ENCODE data around the gene PCBD1. TPM values are rescaled to one million over a fixed set of nuclear protein-coding genes. Genes with fewer than 3 reads are reported as not detected.

The PCBD1 gene
- total RNA-seq, 1 donor: 23.7 TPM

GRCh38 chr10:70917635-70918034 is 29.3 kb upstream of the PCBD1 start:
- no peak for TF ChIP-seq CTCF (IDR thresholded peaks at IDR 0.05; ENCODE audit: insufficient read depth, low read length)
- DNase-seq (ENCODE audit: low read depth): no peak
- H3K4me3 ChIP-seq (ENCODE audit: low read depth, low read length): no peak overlapping the region

GRCh38 chr10:70917226-70917625 is 28.9 kb upstream of the PCBD1 start:
- DNase-seq (ENCODE audit: low read depth): no peak
- no peak overlapping the region for H3K4me3 ChIP-seq (ENCODE audit: low read depth, low read length)
- TF ChIP-seq CTCF (IDR thresholded peaks at IDR 0.05; ENCODE audit: insufficient read depth, low read length): no peak

GRCh38 chr10:70916241-70916640 is 27.9 kb upstream of the PCBD1 start:
- H3K4me3 ChIP-seq (ENCODE audit: low read depth, low read length): no peak overlapping the region
- TF ChIP-seq CTCF (IDR thresholded peaks at IDR 0.05; ENCODE audit: insufficient read depth, low read length): no peak
- no peak for DNase-seq (ENCODE audit: low read depth)

- no peak for DNase-seq (ENCODE audit: low read depth)
- H3K4me3 ChIP-seq (ENCODE audit: low read depth, low read length): no peak overlapping the region
- no peak for TF ChIP-seq CTCF (IDR thresholded peaks at IDR 0.05; ENCODE audit: insufficient read depth, low read length)
Observed at GRCh38 chr10:70915806-70916205, 27.4 kb upstream of the PCBD1 start.

- TF ChIP-seq CTCF (IDR thresholded peaks at IDR 0.05; ENCODE audit: insufficient read depth, low read length): no peak
- DNase-seq (ENCODE audit: low read depth): no peak
- no peak overlapping the region for H3K4me3 ChIP-seq (ENCODE audit: low read depth, low read length)
Observed at GRCh38 chr10:70915206-70915605, 26.8 kb upstream of the PCBD1 start.

- no peak overlapping the region for H3K4me3 ChIP-seq (ENCODE audit: low read depth, low read length)
- no peak for TF ChIP-seq CTCF (IDR thresholded peaks at IDR 0.05; ENCODE audit: insufficient read depth, low read length)
- DNase-seq (ENCODE audit: low read depth): no peak
Observed at GRCh38 chr10:70914316-70914864, 26.0 kb upstream of the PCBD1 start.

- no peak overlapping the region for H3K4me3 ChIP-seq (ENCODE audit: low read depth, low read length)
- DNase-seq (ENCODE audit: low read depth): no peak
- TF ChIP-seq CTCF (IDR thresholded peaks at IDR 0.05; ENCODE audit: insufficient read depth, low read length): no peak
Observed at GRCh38 chr10:70913893-70914240, 25.5 kb upstream of the PCBD1 start.

Data from fibroblast of the aortic adventitia (primary cell).